Left ventricle myocardium inferior (tissue), 1 donor: ENCODE measurements around the gene CCDC91. TPM values are rescaled to one million over a fixed set of nuclear protein-coding genes. Genes with fewer than 3 reads are reported as not detected.

ENCODE experiments used
- DNase-seq: peaks from one replicate; pipeline ENCODE4 v3.0.0-alpha.2; 2020
- H3K27ac ChIP-seq: fragments of 200-600 bp; replicated peaks from 2 replicates; pipeline ENCODE4 v1.8.0; 2021
- H3K27me3 ChIP-seq: fragments of 200-600 bp; 2 replicates; pipeline ENCODE4 v1.8.0; 2021; ENCODE audit warnings: low read depth
- H3K36me3 ChIP-seq: fragments of 200-600 bp; 2 replicates; pipeline ENCODE4 v1.8.0; 2021
- H3K4me1 ChIP-seq: fragments of 200-600 bp; 2 replicates; pipeline ENCODE4 v1.8.0; 2021
- H3K4me3 ChIP-seq: fragments of 200-600 bp; 2 replicates; pipeline ENCODE4 v1.8.0; 2021; ENCODE audit warnings: mild to moderate bottlenecking, moderate library complexity
- H3K9me3 ChIP-seq: fragments of 200-600 bp; replicated peaks from 2 replicates; pipeline ENCODE4 v1.8.0; 2021
- CTCF ChIP-seq: fragments of 200-600 bp; IDR thresholded peaks from 2 replicates; pipeline ENCODE4 v1.8.0; 2021; ENCODE audit warnings: antibody characterized with exemption, mild to moderate bottlenecking, borderline replicate concordance
- intact Hi-C: fragments of 100-400 bp; cut with micrococcal nuclease; formaldehyde crosslinking; loops from one replicate; pipeline ENCODE4 v1.11.0; 2022
- long read RNA-seq: library from polyadenylated mRNA; unstranded; transcript quantifications from one replicate; pipeline ENCODE4 v2.0.0, GENCODE V29; 2021
- total RNA-seq: library from RNA; stranded (reverse); fragmentation: NEBNext Ultra II Directional; extraction: Animal tissue kit (Norgen Biotek cat#: 25700); gene quantifications from one replicate; pipeline ENCODE4 v1.2.1, GENCODE V29; 2021
- donor health status: DM: no; HTN: yes; CAD: no; lungs with severe emphysema.

The CCDC91 gene
- 46.4 TPM for total RNA-seq
- long read RNA-seq, partial matches to known transcripts: 2 of 64 reads
- long read RNA-seq, other reads (novel, unspliced or antisense): 58 of 64 reads

GRCh38 chr12:28190321-28191050 is at the start of gene CCDC91:
Gene CCDC91 (plus strand): TSS chr12:28190456. CDS start chr12:28257216, 66,760 bp downstream.
- peaks cover 22% of the 10 kb centered on the region for H3K9me3 ChIP-seq
- DNase-seq: peak; percentile 85
- peaks cover 25% of the 10 kb centered on the region for H3K4me1 ChIP-seq
- TF ChIP-seq CTCF: peak; percentile 12
- peak within 1 kb of the TSS; percentile 99 for H3K27ac ChIP-seq
- no peaks in the 10 kb centered on the region for H3K27me3 ChIP-seq
- intact Hi-C loops: no loop called here
- H3K4me3 ChIP-seq: peak within 1 kb of the TSS; percentile 92
- no peaks in the 10 kb centered on the region for H3K36me3 ChIP-seq

GRCh38 chr12:28144059-28144458 is 46.2 kb upstream of the CCDC91 start:
- Histone ChIP-seq H3K27me3 (no peaks in the 10 kb centered on the region), H3K27ac (no peak overlapping the region), H3K4me1 (no peaks in the 10 kb centered on the region), H3K36me3 (no peaks in the 10 kb centered on the region), H3K4me3 (no peak overlapping the region), H3K9me3 (no peaks in the 10 kb centered on the region)
- no peak for TF ChIP-seq CTCF
- no peak for DNase-seq
- intact Hi-C loops: no loop called here

GRCh38 chr12:28144532-28144931 is 45.7 kb upstream of the CCDC91 start:
- no peaks in the 10 kb centered on the region for H3K9me3 ChIP-seq
- DNase-seq: no peak
- H3K4me1 ChIP-seq: no peaks in the 10 kb centered on the region
- no peak overlapping the region for H3K27ac ChIP-seq
- H3K27me3 ChIP-seq: no peaks in the 10 kb centered on the region
- no peak for TF ChIP-seq CTCF
- intact Hi-C loops: no loop called here
- H3K36me3 ChIP-seq: no peaks in the 10 kb centered on the region
- no peak overlapping the region for H3K4me3 ChIP-seq

GRCh38 chr12:28145216-28145615 is 45.0 kb upstream of the CCDC91 start:
- TF ChIP-seq CTCF: no peak
- Histone ChIP-seq H3K27me3 (no peaks in the 10 kb centered on the region), H3K4me3 (no peak overlapping the region), H3K4me1 (no peaks in the 10 kb centered on the region), H3K36me3 (no peaks in the 10 kb centered on the region), H3K9me3 (no peaks in the 10 kb centered on the region), H3K27ac (no peak overlapping the region)
- no peak for DNase-seq
- intact Hi-C loops: no loop called here

- H3K36me3 ChIP-seq: no peaks in the 10 kb centered on the region
- no peaks in the 10 kb centered on the region for H3K27me3 ChIP-seq
- H3K4me3 ChIP-seq: no peak overlapping the region
- H3K27ac ChIP-seq: no peak overlapping the region
- DNase-seq: no peak
- intact Hi-C loops: no loop called here
- H3K9me3 ChIP-seq: peaks cover 16% of the 10 kb centered on the region
- no peak for TF ChIP-seq CTCF
- H3K4me1 ChIP-seq: no peaks in the 10 kb centered on the region
Measured at GRCh38 chr12:28149279-28149678, 41.0 kb upstream of the CCDC91 start.
